MCF 10A (cell line): Measurements from ENCODE around the gene HIRIP3. TPM values are rescaled to one million over a fixed set of nuclear protein-coding genes. Genes with fewer than 3 reads are reported as not detected.

Experiments used
- BruUV-seq: library from RNA; stranded (reverse); fragments of 400-500 nt; replicated peaks from 2 replicates; lab custom pipeline; 2021; lab: Mats Ljungman, UMichigan
- CTCF ChIA-PET: fragments of 300-600 bp; sonication (Branson Sonifier 250); formaldehyde crosslinking; extraction: SDS; loops from one replicate; lab custom pipeline; 2021; ENCODE audit warnings: antibody characterized with exemption, inconsistent platforms; lab: Yijun Ruan, JAX
- POLR2A ChIA-PET: fragments of 300-600, 350-650 bp; sonication (Branson Sonifier 250); formaldehyde crosslinking; extraction: SDS; loops from one replicate; lab custom pipeline; 2020; ENCODE audit warnings: antibody characterized with exemption, inconsistent platforms; lab: Yijun Ruan, JAX
- DNase-seq: peaks from one replicate; pipeline ENCODE4 v3.0.0-alpha.2; 2018; ENCODE audit not compliant: unreplicated experiment
- H3K27ac Mint-ChIP-seq: one replicate; pipeline ENCODE4 v1.8.0; 2022; ENCODE audit warnings: mild to moderate bottlenecking, low read depth, mixed read lengths; ENCODE audit not compliant: unreplicated experiment
- H3K27me3 Mint-ChIP-seq: one replicate; pipeline ENCODE4 v1.8.0; 2022; ENCODE audit warnings: mixed read lengths; ENCODE audit not compliant: insufficient read depth, unreplicated experiment
- H3K36me3 Mint-ChIP-seq: one replicate; pipeline ENCODE4 v1.8.0; 2022; ENCODE audit warnings: mild to moderate bottlenecking, moderate library complexity, mixed read lengths; ENCODE audit not compliant: insufficient read depth, unreplicated experiment
- H3K4me1 Mint-ChIP-seq: one replicate; pipeline ENCODE4 v1.8.0; 2022; ENCODE audit warnings: mixed read lengths; ENCODE audit not compliant: insufficient read depth, unreplicated experiment
- H3K4me3 Mint-ChIP-seq: one replicate; pipeline ENCODE4 v1.8.0; 2022; ENCODE audit warnings: mild to moderate bottlenecking, moderate library complexity, mixed read lengths; ENCODE audit not compliant: unreplicated experiment
- H3K9me3 Mint-ChIP-seq: one replicate; pipeline ENCODE4 v1.8.0; 2022; ENCODE audit warnings: mixed read lengths; ENCODE audit not compliant: unreplicated experiment
- intact Hi-C: fragments of 100-400 bp; cut with micrococcal nuclease; formaldehyde crosslinking; loops from 2 replicates; pipeline ENCODE4 v1.14.1; 2022
- total RNA-seq: library from RNA; stranded (reverse); gene quantifications from 2 replicates; pipeline ENCODE4 v1.2.3, GENCODE V29; 2022
- TF ChIP-seq, protein P1 (sequence below): fragments of 200-600 bp; IDR thresholded peaks from one replicate; pipeline ENCODE4 v1.8.0; 2022; ENCODE audit warnings: antibody characterized with exemption, mild to moderate bottlenecking; ENCODE audit not compliant: unreplicated experiment

Gene HIRIP3
- total RNA-seq, 1 experiment from 2014 or later = 20.7 TPM

DNA sequence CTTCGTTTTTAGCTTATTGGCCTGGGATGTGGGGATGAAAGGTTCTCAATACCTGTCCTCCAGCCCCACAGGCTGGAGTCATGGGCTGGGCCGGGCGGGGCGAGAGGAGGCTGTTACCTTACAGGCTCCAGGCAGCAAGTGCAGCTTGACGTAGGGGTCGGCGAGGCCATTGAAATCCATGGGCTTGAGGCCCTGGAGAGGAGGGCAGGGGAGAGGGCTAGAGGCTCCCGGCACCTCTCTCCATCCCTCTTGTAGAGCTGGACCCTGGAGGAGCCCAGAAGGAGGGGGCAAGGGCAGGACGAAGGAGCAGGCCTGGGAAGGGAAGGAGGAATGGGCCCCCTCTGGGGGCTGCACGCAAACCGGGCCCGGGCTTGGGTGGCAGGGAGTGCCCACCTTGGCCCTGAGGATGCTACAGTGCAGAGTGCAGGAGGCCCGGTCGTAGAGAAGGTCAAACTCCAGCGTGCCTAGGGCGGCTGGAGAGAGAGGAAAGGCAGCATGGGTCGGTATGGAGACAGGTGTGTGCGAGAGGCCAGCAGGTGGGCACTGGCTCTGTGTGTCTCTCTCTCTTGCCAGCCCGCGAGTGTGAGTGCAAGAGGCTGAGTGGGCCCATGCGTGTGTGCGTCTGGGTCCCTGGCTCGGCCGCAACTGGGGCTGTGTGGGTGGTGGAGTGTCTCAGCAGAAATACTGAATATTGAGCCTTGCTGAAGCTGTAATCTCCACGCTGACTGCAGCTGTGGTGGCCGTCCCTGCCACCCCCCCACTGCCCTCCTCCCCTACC, 13.9 kb upstream of the HIRIP3 start:
- CTCF ChIA-PET = interaction anchor here (0.5 kb wide), 1 partner anchor 23 kb away, joined by 3 read pairs; no protein-coding TSS in a partner anchor
- TF ChIP-seq, protein P1, sequence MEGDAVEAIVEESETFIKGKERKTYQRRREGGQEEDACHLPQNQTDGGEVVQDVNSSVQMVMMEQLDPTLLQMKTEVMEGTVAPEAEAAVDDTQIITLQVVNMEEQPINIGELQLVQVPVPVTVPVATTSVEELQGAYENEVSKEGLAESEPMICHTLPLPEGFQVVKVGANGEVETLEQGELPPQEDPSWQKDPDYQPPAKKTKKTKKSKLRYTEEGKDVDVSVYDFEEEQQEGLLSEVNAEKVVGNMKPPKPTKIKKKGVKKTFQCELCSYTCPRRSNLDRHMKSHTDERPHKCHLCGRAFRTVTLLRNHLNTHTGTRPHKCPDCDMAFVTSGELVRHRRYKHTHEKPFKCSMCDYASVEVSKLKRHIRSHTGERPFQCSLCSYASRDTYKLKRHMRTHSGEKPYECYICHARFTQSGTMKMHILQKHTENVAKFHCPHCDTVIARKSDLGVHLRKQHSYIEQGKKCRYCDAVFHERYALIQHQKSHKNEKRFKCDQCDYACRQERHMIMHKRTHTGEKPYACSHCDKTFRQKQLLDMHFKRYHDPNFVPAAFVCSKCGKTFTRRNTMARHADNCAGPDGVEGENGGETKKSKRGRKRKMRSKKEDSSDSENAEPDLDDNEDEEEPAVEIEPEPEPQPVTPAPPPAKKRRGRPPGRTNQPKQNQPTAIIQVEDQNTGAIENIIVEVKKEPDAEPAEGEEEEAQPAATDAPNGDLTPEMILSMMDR = no peak
- intact Hi-C loops = no loop called here

DNA sequence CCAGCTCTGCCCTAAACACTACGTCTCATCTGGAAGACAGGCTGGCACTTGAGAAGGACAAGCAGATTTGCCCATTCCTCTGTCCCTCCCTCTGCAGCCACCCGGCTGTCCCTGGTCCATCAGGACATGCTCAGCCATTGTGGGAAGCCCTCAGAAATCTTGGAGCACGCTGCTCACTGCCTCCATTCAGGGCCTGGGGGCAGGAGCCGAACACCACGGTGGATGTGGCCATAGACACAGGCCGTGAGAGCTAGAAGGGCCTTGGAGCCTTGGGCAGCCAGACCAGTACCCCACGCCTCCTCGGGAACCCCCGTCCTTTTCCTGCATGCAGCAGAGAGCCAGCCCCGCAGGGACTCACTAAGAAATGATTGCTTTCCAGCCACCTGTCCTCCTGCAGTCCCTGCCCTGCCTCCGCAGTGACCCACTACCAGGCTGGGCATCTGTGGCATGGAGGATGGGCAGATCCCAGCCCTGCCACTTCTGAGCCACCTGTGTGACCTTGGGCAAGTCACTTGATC, 12.0 kb upstream of the HIRIP3 start:
- BruUV-seq = no TSS peak
- CTCF ChIA-PET = interaction anchor here (0.6 kb wide), 1 partner anchor 15 kb away, joined by 4 read pairs; no protein-coding TSS in a partner anchor
- Mint-ChIP-seq H3K27me3 (peaks cover 26% of the 10 kb centered on the region), H3K9me3 (no peaks in the 10 kb centered on the region), H3K36me3 (no peaks in the 10 kb centered on the region), H3K4me3 (no peak overlapping the region), H3K4me1 (no peaks in the 10 kb centered on the region), H3K27ac (no peak overlapping the region)
- intact Hi-C loops = no loop called here
- TF ChIP-seq, protein P1 = no peak
- DNase-seq = no peak
- POLR2A ChIA-PET = interaction anchor here (0.7 to 1.1 kb wide), 2 partner anchors 34 to 64 kb away, joined by 3 to 4 read pairs; partner anchors contain the start of gene TAOK2

More for the DNA sequence above, 13.9 kb upstream of the HIRIP3 start:
- Mint-ChIP-seq H3K4me1 (no peaks in the 10 kb centered on the region), H3K27ac (no peak overlapping the region), H3K4me3 (no peak overlapping the region), H3K36me3 (no peaks in the 10 kb centered on the region), H3K27me3 (peaks cover 27% of the 10 kb centered on the region), H3K9me3 (no peaks in the 10 kb centered on the region)
- no peak for DNase-seq
- no TSS peak for BruUV-seq
- POLR2A ChIA-PET = no interaction called here

DNA sequence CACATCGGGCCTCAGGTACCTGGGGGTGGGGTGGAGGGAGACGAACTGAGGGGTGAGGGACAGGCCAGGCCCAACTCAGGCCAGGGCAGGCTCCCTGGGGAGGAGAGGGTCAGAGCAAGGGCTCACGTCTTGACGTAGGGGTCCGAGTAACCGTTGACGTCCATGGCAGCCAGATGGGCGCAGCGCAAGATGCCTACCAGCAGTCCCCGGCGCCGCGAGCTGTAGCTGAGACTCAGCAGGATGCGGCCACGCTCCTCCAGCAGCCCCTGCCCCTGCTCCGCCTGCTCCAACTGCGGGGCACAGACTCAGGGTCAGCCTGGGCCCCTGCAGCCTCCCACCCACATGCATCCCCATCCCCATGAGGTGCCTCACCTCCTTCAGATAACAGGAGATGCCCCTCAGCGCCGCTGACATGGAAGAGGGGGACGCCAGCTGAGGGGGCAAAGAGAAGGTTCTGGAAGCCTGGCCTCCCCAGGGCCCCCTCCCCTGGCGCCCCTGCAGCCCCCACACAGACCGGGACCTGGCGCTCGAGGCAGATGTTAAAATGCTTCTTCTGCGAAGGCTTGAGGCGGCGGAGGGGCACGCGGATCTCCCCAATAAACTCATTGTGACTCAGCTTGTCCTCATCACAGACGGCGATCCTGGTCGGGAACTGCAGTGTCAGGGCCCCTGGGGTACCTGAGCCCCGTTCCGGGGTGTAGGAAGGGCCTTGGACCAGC, 11.4 kb upstream of the HIRIP3 start:
- POLR2A ChIA-PET = interaction anchor here (0.7 to 2.5 kb wide), 5 partner anchors 10 to 63 kb away, joined by 3 to 9 read pairs (median 4); partner anchors contain the start of genes HIRIP3, INO80E and TAOK2
- Mint-ChIP-seq H3K27ac (no peak overlapping the region), H3K9me3 (no peaks in the 10 kb centered on the region), H3K4me3 (no peak overlapping the region), H3K27me3 (peaks cover 20% of the 10 kb centered on the region), H3K36me3 (peaks cover under 1% of the 10 kb centered on the region), H3K4me1 (no peaks in the 10 kb centered on the region)
- no peak for DNase-seq
- no TSS peak for BruUV-seq
- CTCF ChIA-PET = interaction anchor here (0.6 kb wide), 1 partner anchor 17 kb away, joined by 3 read pairs; no protein-coding TSS in a partner anchor
- TF ChIP-seq, protein P1 = no peak
- intact Hi-C loops = no loop called here
